Vagina (tissue), 2 donors: Measurements from ENCODE around the gene RABGAP1L.

Experiments used
- CTCF ChIP-seq, 3 experiments: fragments of 450-650 bp in 2 of 3; fragments of 200-600 bp in 1 of 3; sonication (generic) in 1 of 3; IDR thresholded peaks; one replicate each; pipeline ENCODE4 v1.5.1; 2017 to 2019; ENCODE audit warnings: antibody characterized with exemption in 3 of 3, mild to moderate bottlenecking in 2 of 3, moderate library complexity in 2 of 3
- POLR2AphosphoS5 ChIP-seq, 2 donors: sonication (generic); formaldehyde crosslinking; IDR thresholded peaks; one replicate each; pipeline ENCODE4 v1.9.0; 2017; ENCODE audit warnings: antibody characterized with exemption in 2 of 2, mild to moderate bottlenecking in 2 of 2, low read depth in 1 of 2; ENCODE audit not compliant: insufficient read depth in 1 of 2

- no peak for TF ChIP-seq POLR2AphosphoS5 (IDR thresholded peaks at IDR 0.05; ENCODE audit: insufficient read depth in 1 of 2, low read depth in 1 of 2)
- TF ChIP-seq CTCF (IDR thresholded peaks at IDR 0.05) = no peak
These were observed 712.6 kb downstream of the RABGAP1L start for GRCh38 chr1:174871886-174872285.
